ENCODE measurements around the gene RAB31.

DNA sequence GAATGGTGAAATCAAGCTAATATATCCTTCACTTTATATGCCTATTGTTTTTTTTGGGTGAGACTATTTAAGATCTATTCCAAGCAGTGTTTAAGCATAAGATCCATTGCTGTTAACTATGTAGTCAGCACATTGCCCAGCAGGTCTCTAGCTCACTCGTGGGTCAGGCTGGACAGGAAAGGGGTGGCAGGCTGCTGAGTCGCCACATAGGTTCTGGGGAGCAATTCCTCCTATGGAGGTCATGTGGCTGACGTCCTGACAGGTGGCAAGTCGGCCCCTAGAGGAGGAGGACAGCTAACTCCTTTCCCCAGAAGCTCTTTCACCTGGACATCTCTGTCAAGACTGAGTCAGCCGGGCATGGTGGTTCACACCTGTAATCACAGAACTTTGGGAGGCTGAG lies 13.9 kb upstream of the RAB31 start:
- TF ChIP-seq EZH2 (IDR thresholded peaks at IDR 0.05), result no peak
- no peak for TF ChIP-seq POLR2AphosphoS5 (IDR thresholded peaks at IDR 0.05; ENCODE audit: borderline replicate concordance, low read depth, low read length)
- TF ChIP-seq FOXP2 (optimal IDR thresholded peaks at IDR 0.05; ENCODE audit: control extremely low read depth, extremely low read length, insufficient read depth), result no peak
